Naive B cell (primary cell): ENCODE data around the gene ASTN2. TPM values are rescaled to one million over a fixed set of nuclear protein-coding genes. Genes with fewer than 3 reads are reported as not detected.

Experiments
- ATAC-seq, 2 donors: fragments of 150-1000 bp; cut with Tn5 transposase; 2 replicates each; pipeline ENCODE4 v1.10.0; 2021; ENCODE audit warnings: low read depth in 2 of 2, mild to moderate bottlenecking in 2 of 2, moderate library complexity in 2 of 2
- DNase-seq: peaks from one replicate; pipeline ENCODE4 v3.0.0; 2022
- H3K27ac Mint-ChIP-seq, 6 donors: one replicate each; pipeline ENCODE4 v1.8.0; 2020 to 2022; ENCODE audit warnings: mild to moderate bottlenecking in 6 of 6, mixed read lengths in 6 of 6, moderate library complexity in 5 of 6, inconsistent platforms in 2 of 6
- H3K27me3 Mint-ChIP-seq, 3 donors: one replicate each; pipeline ENCODE4 v1.8.0; 2021 to 2022; ENCODE audit warnings: mixed read lengths in 3 of 3, mild to moderate bottlenecking in 1 of 3
- H3K36me3 Mint-ChIP-seq, 2 donors: one replicate each; pipeline ENCODE4 v1.8.0; 2020 to 2022; ENCODE audit warnings: mixed read lengths in 2 of 2, inconsistent platforms in 1 of 2, mild to moderate bottlenecking in 1 of 2
- H3K4me1 Mint-ChIP-seq, 3 donors: one replicate each; pipeline ENCODE4 v1.8.0; 2020 to 2022; ENCODE audit warnings: mixed read lengths in 3 of 3, inconsistent platforms in 1 of 3, mild to moderate bottlenecking in 1 of 3, moderate library complexity in 1 of 3
- H3K4me3 Mint-ChIP-seq, 8 donors: one replicate each; pipeline ENCODE4 v1.8.0; 2020 to 2022; ENCODE audit warnings: mild to moderate bottlenecking in 8 of 8, mixed read lengths in 8 of 8, moderate library complexity in 8 of 8, inconsistent platforms in 2 of 8
- H3K9me3 Mint-ChIP-seq, 7 donors: one replicate each; pipeline ENCODE4 v1.8.0; 2020 to 2022; ENCODE audit warnings: mixed read lengths in 7 of 7, mild to moderate bottlenecking in 5 of 7, inconsistent platforms in 2 of 7, moderate library complexity in 1 of 7
- polyA plus RNA-seq, 6 donors: library from polyadenylated mRNA; unstranded; fragments of 300-500 nt; fragmentation: Illumina TruSeq; gene quantifications; one replicate each; pipeline ENCODE4 v1.2.3, GENCODE V29; 2021; ENCODE audit warnings: low read depth in 6 of 6

The ASTN2 gene
- 1 to 10 TPM in 4 of 6 donors, under 1 TPM in 1, not detected in 1; 0.89 to 2.5 (median 1.5) TPM for polyA plus RNA-seq

- no peak within 1 kb of the TSS for H3K27ac Mint-ChIP-seq
- peaks cover 0 to 3% (median 0%) of the 10 kb centered on the region in 3 donors for H3K4me1 Mint-ChIP-seq
- peaks cover 0 to 2% (median 0%) of the 10 kb centered on the region in 7 donors for H3K9me3 Mint-ChIP-seq
- ATAC-seq, result no peak
- no peaks in the 10 kb centered on the region for H3K36me3 Mint-ChIP-seq
- peak within 1 kb of the TSS in 6 of 8 donors; percentile 15 to 50 (median 35) for H3K4me3 Mint-ChIP-seq
- peaks cover 26 to 41% (median 31%) of the 10 kb centered on the region in 3 donors for H3K27me3 Mint-ChIP-seq
- DNase-seq, result no peak
Measured at GRCh38 chr9:117414906-117415331, at the start of gene ASTN2. TSS of gene ASTN2 (minus strand) at chr9:117415057. CDS start at chr9:117414938, 119 bp downstream.

GRCh38 chr9:117462861-117463260, 48.0 kb upstream of the ASTN2 start:
- no peaks in the 10 kb centered on the region for H3K4me1 Mint-ChIP-seq
- H3K27me3 Mint-ChIP-seq, result peaks cover 0 to 6% (median 4%) of the 10 kb centered on the region in 3 donors
- ATAC-seq (no peak), DNase-seq (no peak)
- peaks cover 0 to 7% (median 2%) of the 10 kb centered on the region in 7 donors for H3K9me3 Mint-ChIP-seq
- H3K4me3 Mint-ChIP-seq, result no peak overlapping the region
- H3K36me3 Mint-ChIP-seq, result no peaks in the 10 kb centered on the region
- no peak overlapping the region for H3K27ac Mint-ChIP-seq

- no peak overlapping the region for H3K27ac Mint-ChIP-seq
- no peaks in the 10 kb centered on the region for H3K36me3 Mint-ChIP-seq
- DNase-seq, result no peak
- ATAC-seq, result no peak
- H3K4me1 Mint-ChIP-seq, result no peaks in the 10 kb centered on the region
- H3K4me3 Mint-ChIP-seq, result no peak overlapping the region
- H3K27me3 Mint-ChIP-seq, result peaks cover 0 to 6% (median 4%) of the 10 kb centered on the region in 3 donors
- peaks cover 0 to 7% (median 0%) of the 10 kb centered on the region in 7 donors for H3K9me3 Mint-ChIP-seq
Measured at GRCh38 chr9:117461386-117461785, 46.5 kb upstream of the ASTN2 start.

GRCh38 chr9:117460743-117461142, 45.9 kb upstream of the ASTN2 start:
- Mint-ChIP-seq H3K27me3 (peaks cover 0 to 4% (median 2%) of the 10 kb centered on the region in 3 donors), H3K4me3 (no peak overlapping the region), H3K9me3 (peaks cover 0 to 7% (median 2%) of the 10 kb centered on the region in 7 donors), H3K27ac (peak overlapping the region in 1 of 6 donors; percentile 46), H3K36me3 (no peaks in the 10 kb centered on the region), H3K4me1 (no peaks in the 10 kb centered on the region)
- no peak for ATAC-seq
- DNase-seq, result no peak

GRCh38 chr9:117459913-117460312, 45.1 kb upstream of the ASTN2 start:
- no peaks in the 10 kb centered on the region for H3K36me3 Mint-ChIP-seq
- ATAC-seq (no peak), DNase-seq (no peak)
- peaks cover 0 to 4% (median 2%) of the 10 kb centered on the region in 7 donors for H3K9me3 Mint-ChIP-seq
- no peaks in the 10 kb centered on the region for H3K4me1 Mint-ChIP-seq
- no peak overlapping the region for H3K27ac Mint-ChIP-seq
- H3K4me3 Mint-ChIP-seq, result no peak overlapping the region
- peaks cover 0 to 6% (median 0%) of the 10 kb centered on the region in 3 donors for H3K27me3 Mint-ChIP-seq

GRCh38 chr9:117458066-117458465, 43.2 kb upstream of the ASTN2 start:
- DNase-seq (no peak), ATAC-seq (no peak)
- Mint-ChIP-seq H3K27ac (peak overlapping the region in 1 of 6 donors; percentile 1), H3K4me3 (no peak overlapping the region), H3K4me1 (no peaks in the 10 kb centered on the region), H3K9me3 (peaks cover 0 to 4% (median 2%) of the 10 kb centered on the region in 7 donors), H3K27me3 (peaks cover 0 to 6% (median 0%) of the 10 kb centered on the region in 3 donors), H3K36me3 (no peaks in the 10 kb centered on the region)

GRCh38 chr9:117454711-117455110, 39.9 kb upstream of the ASTN2 start:
- Mint-ChIP-seq H3K9me3 (peaks cover 0 to 4% (median 0%) of the 10 kb centered on the region in 7 donors), H3K4me3 (no peak overlapping the region), H3K4me1 (no peaks in the 10 kb centered on the region), H3K27ac (no peak overlapping the region), H3K27me3 (peaks cover 0 to 6% (median 0%) of the 10 kb centered on the region in 3 donors), H3K36me3 (no peaks in the 10 kb centered on the region)
- ATAC-seq, result no peak
- no peak for DNase-seq

GRCh38 chr9:117453737-117454136, 38.9 kb upstream of the ASTN2 start:
- no peaks in the 10 kb centered on the region for H3K4me1 Mint-ChIP-seq
- H3K4me3 Mint-ChIP-seq, result no peak overlapping the region
- peaks cover 0 to 4% (median 0%) of the 10 kb centered on the region in 7 donors for H3K9me3 Mint-ChIP-seq
- DNase-seq (no peak), ATAC-seq (no peak)
- H3K36me3 Mint-ChIP-seq, result no peaks in the 10 kb centered on the region
- peaks cover 0 to 6% (median 0%) of the 10 kb centered on the region in 3 donors for H3K27me3 Mint-ChIP-seq
- no peak overlapping the region for H3K27ac Mint-ChIP-seq

GRCh38 chr9:117451311-117451710, 36.5 kb upstream of the ASTN2 start:
- DNase-seq, result no peak
- no peak overlapping the region for H3K4me3 Mint-ChIP-seq
- no peak for ATAC-seq
- no peaks in the 10 kb centered on the region for H3K36me3 Mint-ChIP-seq
- H3K9me3 Mint-ChIP-seq, result peaks cover 0 to 3% (median 0%) of the 10 kb centered on the region in 7 donors
- peaks cover 0 to 3% (median 3%) of the 10 kb centered on the region in 3 donors for H3K27me3 Mint-ChIP-seq
- H3K27ac Mint-ChIP-seq, result peak overlapping the region in 1 of 6 donors; percentile 36
- H3K4me1 Mint-ChIP-seq, result no peaks in the 10 kb centered on the region

GRCh38 chr9:117448066-117448465, 33.2 kb upstream of the ASTN2 start:
- Mint-ChIP-seq H3K27ac (no peak overlapping the region), H3K4me1 (no peaks in the 10 kb centered on the region), H3K9me3 (peaks cover 0 to 4% (median 0%) of the 10 kb centered on the region in 7 donors), H3K4me3 (no peak overlapping the region), H3K27me3 (peaks cover 0 to 11% (median 6%) of the 10 kb centered on the region in 3 donors), H3K36me3 (no peaks in the 10 kb centered on the region)
- no peak for ATAC-seq
- no peak for DNase-seq

GRCh38 chr9:117445631-117446030, 30.8 kb upstream of the ASTN2 start:
- H3K36me3 Mint-ChIP-seq, result no peaks in the 10 kb centered on the region
- no peaks in the 10 kb centered on the region for H3K4me1 Mint-ChIP-seq
- peaks cover 0 to 14% (median 6%) of the 10 kb centered on the region in 3 donors for H3K27me3 Mint-ChIP-seq
- no peak overlapping the region for H3K4me3 Mint-ChIP-seq
- DNase-seq, result no peak
- ATAC-seq, result no peak
- H3K27ac Mint-ChIP-seq, result no peak overlapping the region
- H3K9me3 Mint-ChIP-seq, result peaks cover 0 to 4% (median 0%) of the 10 kb centered on the region in 7 donors

GRCh38 chr9:117444501-117444900, 29.6 kb upstream of the ASTN2 start:
- peaks cover 0 to 4% (median 0%) of the 10 kb centered on the region in 7 donors for H3K9me3 Mint-ChIP-seq
- DNase-seq (no peak), ATAC-seq (no peak)
- no peak overlapping the region for H3K4me3 Mint-ChIP-seq
- peaks cover 0 to 14% (median 6%) of the 10 kb centered on the region in 3 donors for H3K27me3 Mint-ChIP-seq
- no peaks in the 10 kb centered on the region for H3K4me1 Mint-ChIP-seq
- no peaks in the 10 kb centered on the region for H3K36me3 Mint-ChIP-seq
- no peak overlapping the region for H3K27ac Mint-ChIP-seq

GRCh38 chr9:117437283-117437682, 22.4 kb upstream of the ASTN2 start:
- ATAC-seq, result no peak
- H3K27me3 Mint-ChIP-seq, result no peaks in the 10 kb centered on the region
- peaks cover 0 to 16% (median 1%) of the 10 kb centered on the region in 7 donors for H3K9me3 Mint-ChIP-seq
- no peaks in the 10 kb centered on the region for H3K4me1 Mint-ChIP-seq
- DNase-seq, result no peak
- H3K27ac Mint-ChIP-seq, result no peak overlapping the region
- H3K4me3 Mint-ChIP-seq, result no peak overlapping the region
- no peaks in the 10 kb centered on the region for H3K36me3 Mint-ChIP-seq

GRCh38 chr9:117435630-117436261, 20.9 kb upstream of the ASTN2 start:
- H3K36me3 Mint-ChIP-seq, result no peaks in the 10 kb centered on the region
- no peaks in the 10 kb centered on the region for H3K4me1 Mint-ChIP-seq

More at GRCh38 chr9:117435630-117436261, 20.9 kb upstream of the ASTN2 start:
- Mint-ChIP-seq H3K27ac (no peak overlapping the region), H3K9me3 (peaks cover 0 to 16% (median 4%) of the 10 kb centered on the region in 7 donors), H3K27me3 (no peaks in the 10 kb centered on the region), H3K4me3 (no peak overlapping the region)
- DNase-seq (no peak), ATAC-seq (no peak)
